ENCODE measurements around the gene LDHAL6B. TPM values are rescaled to one million over a fixed set of nuclear protein-coding genes. Genes with fewer than 3 reads are reported as not detected.

LDHAL6B gene
- total RNA-seq, 2 donors from 2014 or later, result not detected

DNA sequence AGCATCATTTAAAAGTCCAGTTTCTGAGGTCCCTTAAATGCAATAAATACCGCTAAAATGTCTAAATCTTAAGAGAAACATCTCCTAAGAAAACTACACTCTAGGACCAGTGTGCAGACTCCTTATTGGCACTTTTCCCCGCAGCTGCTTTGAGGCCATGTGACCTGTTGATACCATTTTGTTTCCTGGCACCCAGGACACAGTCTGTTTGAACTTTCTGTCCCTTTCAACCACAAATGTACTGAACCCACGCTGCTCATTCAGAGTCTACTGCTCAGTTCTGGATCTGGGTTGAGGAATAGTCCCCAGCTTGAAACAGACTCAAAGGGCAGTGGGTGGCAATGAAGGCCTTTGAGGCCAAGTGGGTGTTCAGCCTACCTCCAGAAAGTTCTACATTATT is 17.1 kb downstream of the LDHAL6B start:
- Mint-ChIP-seq H3K4me3 (no peak overlapping the region), H3K27me3 (ENCODE audit: insufficient read depth) (no peaks in the 10 kb centered on the region), H3K9me3 (no peaks in the 10 kb centered on the region), H3K36me3 (ENCODE audit: low read depth) (peaks cover 30% of the 10 kb centered on the region), H3K4me1 (no peaks in the 10 kb centered on the region), H3K27ac (no peak overlapping the region)
- 86 to 96% methylated on average over 2 to 3 of the region's 3 CpGs for WGBS, 2 experiments (ENCODE audit: insufficient coverage in 1 of 2, insufficient read length in 1 of 2)
- DNase-seq, result no peak
- Histone ChIP-seq H3K27me3 (ENCODE audit: control insufficient read depth, insufficient read depth, low read length, poor library complexity, severe bottlenecking) (no peaks in the 10 kb centered on the region), H3K4me1 (ENCODE audit: control insufficient read depth, insufficient read depth, low read length) (no peaks in the 10 kb centered on the region), H3K9ac (ENCODE audit: extremely low read depth, low read length, poor library complexity, severe bottlenecking) (no peak overlapping the region), H3K36me3 (ENCODE audit: control insufficient read depth, insufficient read depth, low read length) (peaks cover 11% of the 10 kb centered on the region), H3K27ac (ENCODE audit: low read depth, low read length) (no peak overlapping the region), H3K4me3 (ENCODE audit: low read length) (no peak overlapping the region), H3K9me3 (ENCODE audit: control insufficient read depth, low read length) (no peaks in the 10 kb centered on the region)
- TF ChIP-seq, protein P1, sequence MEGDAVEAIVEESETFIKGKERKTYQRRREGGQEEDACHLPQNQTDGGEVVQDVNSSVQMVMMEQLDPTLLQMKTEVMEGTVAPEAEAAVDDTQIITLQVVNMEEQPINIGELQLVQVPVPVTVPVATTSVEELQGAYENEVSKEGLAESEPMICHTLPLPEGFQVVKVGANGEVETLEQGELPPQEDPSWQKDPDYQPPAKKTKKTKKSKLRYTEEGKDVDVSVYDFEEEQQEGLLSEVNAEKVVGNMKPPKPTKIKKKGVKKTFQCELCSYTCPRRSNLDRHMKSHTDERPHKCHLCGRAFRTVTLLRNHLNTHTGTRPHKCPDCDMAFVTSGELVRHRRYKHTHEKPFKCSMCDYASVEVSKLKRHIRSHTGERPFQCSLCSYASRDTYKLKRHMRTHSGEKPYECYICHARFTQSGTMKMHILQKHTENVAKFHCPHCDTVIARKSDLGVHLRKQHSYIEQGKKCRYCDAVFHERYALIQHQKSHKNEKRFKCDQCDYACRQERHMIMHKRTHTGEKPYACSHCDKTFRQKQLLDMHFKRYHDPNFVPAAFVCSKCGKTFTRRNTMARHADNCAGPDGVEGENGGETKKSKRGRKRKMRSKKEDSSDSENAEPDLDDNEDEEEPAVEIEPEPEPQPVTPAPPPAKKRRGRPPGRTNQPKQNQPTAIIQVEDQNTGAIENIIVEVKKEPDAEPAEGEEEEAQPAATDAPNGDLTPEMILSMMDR (conservative IDR thresholded peaks at IDR 0.05), result no peak

DNA sequence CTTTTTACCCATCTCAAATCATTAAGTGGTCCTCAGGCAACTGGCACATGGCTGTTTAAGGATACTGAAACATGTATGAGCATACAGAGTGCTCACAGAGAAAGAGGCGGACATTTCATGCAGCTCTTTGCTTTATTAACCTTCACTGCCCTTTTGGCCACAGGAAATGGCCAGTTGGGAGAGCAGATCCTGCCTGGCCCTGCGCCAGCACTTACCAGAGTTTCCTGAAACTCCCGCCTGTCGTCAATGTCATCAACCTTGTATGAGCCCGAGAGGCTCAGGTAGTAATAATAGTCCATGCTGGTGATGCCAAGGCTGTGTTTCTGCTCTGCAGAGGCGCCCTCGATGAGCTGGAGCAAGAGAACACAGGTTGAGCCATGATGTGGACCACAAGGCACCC is 17.8 kb downstream of the LDHAL6B start:
- no peaks in the 10 kb centered on the region for H3K9me3 ChIP-seq (ENCODE audit: control insufficient read depth, low read length)
- no peaks in the 10 kb centered on the region for H3K9me3 Mint-ChIP-seq

DNA sequence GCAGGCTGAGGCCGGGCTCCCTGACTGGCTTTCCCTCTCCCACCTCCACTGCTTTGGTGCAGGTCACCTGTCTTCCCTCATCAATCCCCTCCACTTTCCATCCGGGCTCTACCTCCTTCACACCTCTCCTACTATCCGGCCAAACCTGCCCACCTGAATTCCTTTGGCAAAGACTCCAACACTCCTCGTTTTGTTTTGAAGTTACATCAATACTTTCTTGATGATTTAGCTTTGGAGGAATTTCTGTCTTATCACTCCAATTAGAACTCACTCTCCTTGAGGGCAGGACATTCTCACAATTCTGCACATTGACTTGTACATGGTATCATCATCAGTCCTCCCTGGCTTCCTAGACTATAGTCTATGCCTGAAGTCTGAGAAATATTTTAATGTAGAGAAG is 20.4 kb downstream of the LDHAL6B start:
- H3K4me3 ChIP-seq (ENCODE audit: low read length), result no peak overlapping the region
- TF ChIP-seq, protein P1 (conservative IDR thresholded peaks at IDR 0.05), result no peak
- H3K27ac ChIP-seq (ENCODE audit: low read depth, low read length), result no peak overlapping the region
- no peak for DNase-seq
- Mint-ChIP-seq H3K36me3 (ENCODE audit: low read depth) (peaks cover 11% of the 10 kb centered on the region), H3K27me3 (ENCODE audit: insufficient read depth) (no peaks in the 10 kb centered on the region), H3K9me3 (no peaks in the 10 kb centered on the region), H3K4me1 (no peaks in the 10 kb centered on the region), H3K4me3 (no peak overlapping the region), H3K27ac (no peak overlapping the region)
- WGBS, 2 experiments (ENCODE audit: insufficient coverage in 1 of 2, insufficient read length in 1 of 2), result 97 to 100% methylated on average over 1 to 4 of the region's 4 CpGs
- no peaks in the 10 kb centered on the region for H3K27me3 ChIP-seq (ENCODE audit: control insufficient read depth, insufficient read depth, low read length, poor library complexity, severe bottlenecking)
- H3K36me3 ChIP-seq (ENCODE audit: control insufficient read depth, insufficient read depth, low read length), result peaks cover 2% of the 10 kb centered on the region
- no peaks in the 10 kb centered on the region for H3K4me1 ChIP-seq (ENCODE audit: control insufficient read depth, insufficient read depth, low read length)
- H3K9ac ChIP-seq (ENCODE audit: extremely low read depth, low read length, poor library complexity, severe bottlenecking), result no peak overlapping the region
- H3K9me3 ChIP-seq (ENCODE audit: control insufficient read depth, low read length), result no peaks in the 10 kb centered on the region

More for the DNA sequence above, 17.8 kb downstream of the LDHAL6B start:
- peaks cover 11% of the 10 kb centered on the region for H3K36me3 ChIP-seq (ENCODE audit: control insufficient read depth, insufficient read depth, low read length)
- no peak for DNase-seq
- H3K9ac ChIP-seq (ENCODE audit: extremely low read depth, low read length, poor library complexity, severe bottlenecking), result no peak overlapping the region
- H3K36me3 Mint-ChIP-seq (ENCODE audit: low read depth), result peaks cover 24% of the 10 kb centered on the region
- no peaks in the 10 kb centered on the region for H3K27me3 ChIP-seq (ENCODE audit: control insufficient read depth, insufficient read depth, low read length, poor library complexity, severe bottlenecking)
- no peak overlapping the region for H3K4me3 Mint-ChIP-seq
- H3K27ac Mint-ChIP-seq, result no peak overlapping the region
- no peaks in the 10 kb centered on the region for H3K4me1 Mint-ChIP-seq
- H3K4me3 ChIP-seq (ENCODE audit: low read length), result no peak overlapping the region
- WGBS, 2 experiments (ENCODE audit: insufficient coverage in 1 of 2, insufficient read length in 1 of 2), result 94 to 98% methylated on average over 7 of the region's 7 CpGs
- H3K4me1 ChIP-seq (ENCODE audit: control insufficient read depth, insufficient read depth, low read length), result no peaks in the 10 kb centered on the region
- H3K27me3 Mint-ChIP-seq (ENCODE audit: insufficient read depth), result no peaks in the 10 kb centered on the region
- no peak overlapping the region for H3K27ac ChIP-seq (ENCODE audit: low read depth, low read length)
- TF ChIP-seq, protein P1 (conservative IDR thresholded peaks at IDR 0.05), result no peak
